Measurements from ENCODE around the gene CYP2W1.

GRCh38 chr7:945147-945555 is 37.8 kb upstream of the CYP2W1 start:
- no peak for TF ChIP-seq CTCF (IDR thresholded peaks at IDR 0.05)
- TF ChIP-seq POLR2A (IDR thresholded peaks at IDR 0.05) = no peak
- no peak for TF ChIP-seq EP300 (IDR thresholded peaks at IDR 0.05)
